Mucosa of stomach (tissue), 1 donor: ENCODE results near the gene TLNRD1.

Source experiments
- H3K27me3 ChIP-seq: one replicate; pipeline ENCODE4 v1.7.0; 2013; ENCODE audit warnings: mild to moderate bottlenecking, low read length; ENCODE audit not compliant: control insufficient read depth, insufficient read depth
- H3K36me3 ChIP-seq: one replicate; pipeline ENCODE4 v1.7.0; 2013; ENCODE audit warnings: low read length; ENCODE audit not compliant: control insufficient read depth, insufficient read depth
- H3K4me1 ChIP-seq: one replicate; pipeline ENCODE4 v1.7.0; 2013; ENCODE audit warnings: mild to moderate bottlenecking, low read length; ENCODE audit not compliant: control insufficient read depth, insufficient read depth
- H3K4me3 ChIP-seq: one replicate; pipeline ENCODE4 v1.7.0; 2013; ENCODE audit warnings: low read length
- H3K9ac ChIP-seq: one replicate; pipeline ENCODE4 v1.7.0; 2013; ENCODE audit warnings: mild to moderate bottlenecking, low read length, moderate library complexity
- H3K9me3 ChIP-seq: one replicate; pipeline ENCODE4 v1.7.0; 2013; ENCODE audit warnings: mild to moderate bottlenecking, low read length, moderate library complexity; ENCODE audit not compliant: control insufficient read depth
- donor health status: Pancreatic carcinoma.

Gene TLNRD1

GRCh38 chr15:81040757-81041156 is 40.0 kb downstream of the TLNRD1 start:
- Histone ChIP-seq H3K4me3 (no peak overlapping the region), H3K36me3 (no peaks in the 10 kb centered on the region), H3K27me3 (no peaks in the 10 kb centered on the region), H3K9me3 (no peaks in the 10 kb centered on the region), H3K4me1 (no peaks in the 10 kb centered on the region), H3K9ac (no peak overlapping the region)

DNA sequence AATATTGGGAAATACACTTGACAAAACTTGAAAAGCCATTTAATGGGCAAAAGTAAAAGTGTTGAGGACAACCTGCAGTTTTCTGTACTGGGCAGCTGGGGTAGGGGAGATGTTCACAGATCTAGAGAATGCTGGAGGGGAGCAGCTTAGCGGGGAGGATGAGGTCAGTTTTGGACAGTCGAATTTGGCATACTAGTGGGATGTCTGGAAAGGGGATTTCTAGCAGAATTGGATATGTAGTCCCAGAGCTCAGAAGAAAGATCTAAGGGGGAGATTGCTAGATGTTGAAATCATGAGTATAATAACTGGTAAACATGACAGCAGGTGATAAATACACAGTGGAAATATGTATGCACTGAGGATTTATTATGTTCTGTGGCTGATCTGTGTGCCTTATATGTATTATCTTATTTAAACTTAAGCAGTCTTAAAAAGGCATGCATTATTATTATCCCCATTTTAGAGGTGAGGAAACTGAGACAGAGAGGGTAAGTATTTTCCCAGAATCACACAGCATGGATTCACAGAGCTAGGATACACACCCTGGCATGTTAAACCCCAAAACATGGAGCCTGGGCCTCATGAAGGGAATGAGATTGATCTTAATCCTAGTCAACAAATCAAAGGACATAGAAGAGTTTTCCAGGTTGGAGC is 42.7 kb downstream of the TLNRD1 start:
- Histone ChIP-seq H3K9ac (no peak overlapping the region), H3K27me3 (no peaks in the 10 kb centered on the region), H3K4me1 (no peaks in the 10 kb centered on the region), H3K36me3 (no peaks in the 10 kb centered on the region), H3K4me3 (no peak overlapping the region), H3K9me3 (no peaks in the 10 kb centered on the region)

- no peaks in the 10 kb centered on the region for H3K9me3 ChIP-seq
- no peaks in the 10 kb centered on the region for H3K36me3 ChIP-seq
- H3K4me3 ChIP-seq: no peak overlapping the region
- no peaks in the 10 kb centered on the region for H3K27me3 ChIP-seq
- no peak overlapping the region for H3K9ac ChIP-seq
- H3K4me1 ChIP-seq: no peaks in the 10 kb centered on the region
Measured at GRCh38 chr15:81043935-81044575, 43.3 kb downstream of the TLNRD1 start.

DNA sequence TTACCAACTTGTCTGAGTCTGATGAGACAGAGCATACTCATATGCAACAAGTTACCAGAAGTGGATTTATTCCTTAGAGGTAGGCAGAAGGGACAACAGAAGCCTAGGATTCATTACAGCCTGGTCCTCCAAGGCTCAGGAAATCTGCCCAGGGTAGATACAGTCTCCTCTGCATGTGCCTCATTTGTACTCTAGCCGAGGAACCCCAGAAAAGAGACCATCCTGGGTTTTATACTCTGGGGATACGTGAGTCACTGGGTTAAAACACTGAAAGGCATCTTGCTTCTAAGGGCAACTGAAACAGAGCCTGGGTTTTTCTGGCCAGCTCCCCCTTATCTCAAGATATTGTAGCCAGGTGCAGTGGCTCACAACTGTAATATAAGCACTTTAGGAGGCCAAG is 45.6 kb downstream of the TLNRD1 start:
- H3K36me3 ChIP-seq: no peaks in the 10 kb centered on the region
- no peak overlapping the region for H3K4me3 ChIP-seq
- H3K27me3 ChIP-seq: no peaks in the 10 kb centered on the region
- no peaks in the 10 kb centered on the region for H3K4me1 ChIP-seq
- H3K9ac ChIP-seq: no peak overlapping the region
- H3K9me3 ChIP-seq: no peaks in the 10 kb centered on the region

- H3K4me1 ChIP-seq: no peaks in the 10 kb centered on the region
- no peaks in the 10 kb centered on the region for H3K36me3 ChIP-seq
- no peak overlapping the region for H3K4me3 ChIP-seq
- H3K9me3 ChIP-seq: no peaks in the 10 kb centered on the region
- H3K27me3 ChIP-seq: no peaks in the 10 kb centered on the region
- H3K9ac ChIP-seq: no peak overlapping the region
Measured at GRCh38 chr15:81047928-81048327, 47.2 kb downstream of the TLNRD1 start.

GRCh38 chr15:81049835-81050234 is 49.1 kb downstream of the TLNRD1 start:
- Histone ChIP-seq H3K9me3 (no peaks in the 10 kb centered on the region), H3K4me3 (no peak overlapping the region), H3K27me3 (no peaks in the 10 kb centered on the region), H3K36me3 (no peaks in the 10 kb centered on the region), H3K4me1 (no peaks in the 10 kb centered on the region), H3K9ac (no peak overlapping the region)

DNA sequence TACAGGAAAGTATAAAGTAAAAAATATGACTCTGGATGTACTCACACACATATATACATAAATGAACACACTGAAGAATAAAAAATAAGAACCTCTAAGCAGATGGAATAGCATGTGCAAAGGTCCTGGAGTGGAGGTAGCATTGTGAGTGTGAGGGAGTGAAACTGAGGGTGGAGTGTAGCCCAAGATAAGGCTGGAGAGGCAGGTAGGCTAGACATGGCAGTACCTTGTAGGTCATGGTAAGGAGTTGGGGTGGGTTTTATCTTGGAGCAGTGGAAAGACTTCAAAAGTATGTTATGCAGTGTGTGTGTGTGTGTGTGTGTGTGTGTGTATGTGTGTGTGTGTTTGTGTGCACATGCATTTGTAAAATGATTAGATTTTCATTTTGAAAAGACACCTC is 49.5 kb downstream of the TLNRD1 start:
- H3K27me3 ChIP-seq: no peaks in the 10 kb centered on the region
- H3K4me1 ChIP-seq: no peaks in the 10 kb centered on the region
- no peak overlapping the region for H3K4me3 ChIP-seq
- H3K36me3 ChIP-seq: no peaks in the 10 kb centered on the region
- H3K9me3 ChIP-seq: no peaks in the 10 kb centered on the region
- H3K9ac ChIP-seq: no peak overlapping the region

DNA sequence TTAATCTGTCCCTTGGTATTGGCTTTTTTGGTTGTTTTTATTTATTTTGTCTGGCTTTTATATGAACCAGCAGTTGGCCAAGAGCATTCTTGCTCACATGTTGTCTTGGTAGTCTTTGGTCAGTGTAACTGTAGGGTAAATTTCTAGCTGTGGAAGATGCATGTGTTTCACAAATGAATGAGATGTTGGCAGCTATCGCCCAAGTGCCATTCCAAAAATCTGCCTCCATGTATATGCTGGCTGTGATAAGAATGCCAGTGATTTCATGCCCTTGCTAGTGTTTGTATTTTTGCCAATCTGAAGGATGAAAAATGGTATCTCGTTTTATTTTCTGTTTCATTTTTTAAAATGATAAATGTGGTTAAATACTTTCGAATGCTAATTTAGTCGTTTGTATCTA is 50.1 kb downstream of the TLNRD1 start:
- no peaks in the 10 kb centered on the region for H3K36me3 ChIP-seq
- H3K27me3 ChIP-seq: no peaks in the 10 kb centered on the region
- no peak overlapping the region for H3K9ac ChIP-seq
- H3K4me3 ChIP-seq: no peak overlapping the region
- no peaks in the 10 kb centered on the region for H3K9me3 ChIP-seq
- no peaks in the 10 kb centered on the region for H3K4me1 ChIP-seq

GRCh38 chr15:81052046-81052445 is 51.3 kb downstream of the TLNRD1 start:
- H3K4me1 ChIP-seq: no peaks in the 10 kb centered on the region
- H3K27me3 ChIP-seq: no peaks in the 10 kb centered on the region
- no peaks in the 10 kb centered on the region for H3K36me3 ChIP-seq
- H3K9me3 ChIP-seq: no peaks in the 10 kb centered on the region
- H3K9ac ChIP-seq: no peak overlapping the region
- no peak overlapping the region for H3K4me3 ChIP-seq

- no peaks in the 10 kb centered on the region for H3K9me3 ChIP-seq
- H3K9ac ChIP-seq: no peak overlapping the region
- H3K36me3 ChIP-seq: no peaks in the 10 kb centered on the region
- H3K27me3 ChIP-seq: no peaks in the 10 kb centered on the region
- no peaks in the 10 kb centered on the region for H3K4me1 ChIP-seq
- H3K4me3 ChIP-seq: no peak overlapping the region
Measured at GRCh38 chr15:81053621-81054020, 52.9 kb downstream of the TLNRD1 start.

DNA sequence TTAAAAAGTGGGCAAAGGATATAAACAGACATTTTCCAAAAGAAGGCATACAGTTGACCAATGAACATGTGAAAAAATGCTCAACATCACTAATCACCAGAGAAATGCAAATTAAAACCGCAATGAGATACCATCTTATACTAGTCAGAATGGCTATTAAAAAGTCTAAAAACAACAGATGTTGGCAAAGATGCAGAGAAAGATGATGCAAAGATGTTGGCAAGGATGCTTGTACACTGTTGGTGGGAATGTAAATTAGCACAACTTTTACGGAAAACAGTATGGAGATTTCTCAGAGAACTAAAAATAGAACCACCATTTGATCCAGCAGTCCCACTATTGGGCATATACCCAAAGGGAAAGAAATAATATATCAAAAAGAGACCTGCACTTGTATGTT is 53.5 kb downstream of the TLNRD1 start:
- H3K4me1 ChIP-seq: no peaks in the 10 kb centered on the region
- no peak overlapping the region for H3K4me3 ChIP-seq
- no peaks in the 10 kb centered on the region for H3K9me3 ChIP-seq
- H3K9ac ChIP-seq: no peak overlapping the region
- H3K27me3 ChIP-seq: no peaks in the 10 kb centered on the region
- H3K36me3 ChIP-seq: no peaks in the 10 kb centered on the region
